Lower leg skin (tissue), 4 donors: Measurements from ENCODE around the gene TPRG1L. TPM values are rescaled to one million over a fixed set of nuclear protein-coding genes. Genes with fewer than 3 reads are reported as not detected.

ENCODE experiments used
- DNase-seq, 2 donors: peaks; one replicate each; pipeline ENCODE4 v3.0.0-alpha.2; 2019; ENCODE audit warnings: low spot score in 2 of 2
- H3K4me3 ChIP-seq: fragments of 200-600 bp; sonication (generic); 2 replicates; pipeline ENCODE4 v1.5.1; 2017; ENCODE audit warnings: mild to moderate bottlenecking, low read depth; ENCODE audit not compliant: poor library complexity, severe bottlenecking
- CTCF ChIP-seq, 3 donors: fragments of 450-650 bp; IDR thresholded peaks; one replicate each; pipeline ENCODE4 v1.5.1; 2016; ENCODE audit warnings: antibody characterized with exemption in 3 of 3, mild to moderate bottlenecking in 3 of 3, moderate library complexity in 2 of 3
- POLR2A ChIP-seq, 2 donors: fragments of 450-650 bp; IDR thresholded peaks; one replicate each; pipeline ENCODE4 v1.6.1; 2016 to 2017; ENCODE audit warnings: antibody characterized with exemption in 2 of 2, mild to moderate bottlenecking in 1 of 2, moderate library complexity in 1 of 2
- WGBS, 2 donors: methylation state at CpG; one replicate each; pipeline ENCODE4 v1.1.5; 2018; 5-methylcytosine and 5-hydroxymethylcytosine counted together
- intact Hi-C: fragments of 100-400 bp; cut with DNase I; formaldehyde crosslinking; loops from one replicate; pipeline ENCODE4 v1.15.0; 2023; ENCODE audit warnings: low total_unique reads
- total RNA-seq, 4 donors: library from RNA; depleted of rRNA; stranded (reverse); fragments of >200 nt; gene quantifications; one replicate each; pipeline ENCODE4 v1.1.0, GENCODE V29; 2016

The TPRG1L gene
- total RNA-seq, 4 donors from 2014 or later, result 44.1 to 54.3 (median 52.2) TPM

GRCh38 chr1:3609016-3609768, 15.6 kb upstream of the TPRG1L start:
- WGBS, 2 donors, result 82 to 87% methylated on average over 20 of the region's 22 CpGs
- intact Hi-C loops, result no loop called here
- no peak overlapping the region for H3K4me3 ChIP-seq
- no peak for DNase-seq
- TF ChIP-seq CTCF (IDR thresholded peaks at IDR 0.05) (no peak), POLR2A (IDR thresholded peaks at IDR 0.05) (no peak)

GRCh38 chr1:3609769-3610526, 14.9 kb upstream of the TPRG1L start:
- WGBS, 2 donors, result 67 to 69% methylated on average over 23 of the region's 24 CpGs
- TF ChIP-seq CTCF (IDR thresholded peaks at IDR 0.05) (no peak), POLR2A (IDR thresholded peaks at IDR 0.05) (no peak)
- intact Hi-C loops, result no loop called here
- H3K4me3 ChIP-seq, result no peak overlapping the region
- DNase-seq, result no peak

GRCh38 chr1:3610527-3611169, 14.2 kb upstream of the TPRG1L start:
- WGBS, 2 donors, result 2 to 3% methylated on average over 19 to 21 of the region's 27 CpGs
- no peak overlapping the region for H3K4me3 ChIP-seq
- TF ChIP-seq POLR2A (IDR thresholded peaks at IDR 0.05) (no peak), CTCF (IDR thresholded peaks at IDR 0.05) (no peak)
- no peak for DNase-seq
- intact Hi-C loops, result no loop called here

- intact Hi-C loops, result no loop called here
- TF ChIP-seq CTCF (IDR thresholded peaks at IDR 0.05), result no peak
- TF ChIP-seq POLR2A (IDR thresholded peaks at IDR 0.05), result no peak
- 0 to 4% methylated on average over 2 to 27 of the region's 87 CpGs for WGBS, 2 donors
- H3K4me3 ChIP-seq, result no peak within 1 kb of the TSS
- DNase-seq, result peak; percentile 27 to 92
Observed at GRCh38 chr1:3611170-3612019, 13.4 kb upstream of the TPRG1L start, which contains the start of gene MEGF6. TSS of gene MEGF6 (minus strand) at chr1:3611508. CDS start at chr1:3611268, 240 bp downstream.

GRCh38 chr1:3612123-3612522, 12.7 kb upstream of the TPRG1L start:
- no peak overlapping the region for H3K4me3 ChIP-seq
- WGBS, 2 donors, result 73 to 79% methylated on average over 6 to 7 of the region's 7 CpGs

More at GRCh38 chr1:3612123-3612522, 12.7 kb upstream of the TPRG1L start:
- intact Hi-C loops, result no loop called here
- TF ChIP-seq CTCF (IDR thresholded peaks at IDR 0.05), result no peak
- no peak for TF ChIP-seq POLR2A (IDR thresholded peaks at IDR 0.05)
- no peak for DNase-seq
